HG03439 (cell line): ENCODE data around the gene WDR4.
"Not testable (repeated sequence)": the region's sequence is repeated elsewhere in the genome, so short reads cannot be mapped to it uniquely, and the experiment has no call there.

Experiments
- ATAC-seq: cut with Tn5 transposase; IDR thresholded peaks from one replicate; pipeline ENCODE4 v1.9.1; 2021; ENCODE audit warnings: mild to moderate bottlenecking, moderate library complexity; ENCODE audit not compliant: unreplicated experiment

The WDR4 gene

GRCh38 chr21:42840411-42841155, 38.8 kb downstream of the WDR4 start:
- ATAC-seq, result no peak

DNA sequence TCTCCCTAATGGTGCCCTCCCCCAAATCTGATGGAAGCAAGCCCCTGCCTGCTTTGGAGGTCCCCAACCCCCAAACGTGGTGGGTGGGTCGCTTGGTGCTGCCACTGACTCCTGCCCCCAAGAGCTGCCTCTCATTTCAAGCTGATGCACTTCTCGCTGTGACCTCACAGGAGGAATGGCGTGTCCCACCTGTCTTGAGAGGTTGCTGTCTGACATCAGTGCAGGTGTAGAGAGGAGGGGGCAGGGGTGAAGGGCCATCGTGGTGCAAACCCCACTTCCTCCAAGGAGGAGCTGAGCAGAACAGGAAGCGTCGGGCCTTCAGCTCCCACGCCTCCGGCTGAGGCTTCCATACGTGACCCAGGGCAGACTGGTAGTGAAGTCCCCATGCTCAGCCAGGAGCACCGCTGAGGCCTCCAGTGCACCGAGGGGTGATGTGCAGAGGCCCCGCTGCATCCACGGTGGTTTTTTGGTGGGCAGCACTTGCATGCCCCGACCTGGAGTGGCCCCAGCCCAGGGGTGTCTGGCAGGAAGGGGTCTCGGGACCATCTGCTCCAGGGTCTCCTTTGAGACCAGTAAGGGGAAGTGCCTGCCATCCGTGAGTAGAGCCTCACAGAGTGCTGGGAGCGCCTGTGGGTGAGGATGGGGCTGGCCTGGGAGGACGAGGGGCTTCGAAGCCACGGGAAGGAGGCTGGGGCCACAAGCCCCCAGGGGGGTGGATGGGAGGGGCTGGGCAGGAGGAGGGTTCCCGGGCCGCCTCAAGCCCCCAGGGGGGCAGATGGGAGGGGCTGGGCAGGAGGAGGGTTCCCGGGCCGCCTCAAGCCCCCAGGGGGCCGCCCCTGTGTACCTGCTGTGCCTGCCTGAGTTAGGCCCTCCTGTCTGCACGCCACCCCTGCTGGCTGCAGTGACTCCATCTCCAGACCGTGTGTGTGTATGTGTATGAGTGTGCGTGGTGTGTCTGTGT, 39.8 kb downstream of the WDR4 start:
- ATAC-seq, result no peak

DNA sequence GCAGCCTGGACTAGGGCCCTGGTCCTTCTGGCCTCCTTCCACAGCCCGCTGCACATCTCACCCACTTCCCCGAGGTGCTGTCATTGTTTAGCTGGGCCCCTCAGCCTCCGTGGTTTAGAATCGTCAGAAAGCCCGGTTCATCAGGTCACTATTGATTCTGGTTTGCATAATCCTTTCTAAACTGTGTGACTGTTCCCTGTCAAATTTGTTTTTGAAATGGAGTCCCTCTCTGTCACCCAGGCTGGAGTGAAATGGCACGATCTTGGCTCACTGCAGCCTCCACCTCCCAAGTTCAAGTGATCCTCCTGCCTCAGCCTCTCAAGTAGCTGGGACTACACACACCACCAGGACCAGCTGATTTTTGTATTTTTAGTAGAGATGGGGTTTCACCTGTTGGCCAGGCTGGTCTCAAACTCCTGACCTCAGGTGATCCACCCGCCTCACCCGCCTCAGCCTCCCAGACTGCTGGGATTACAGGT, 41.1 kb downstream of the WDR4 start:
- ATAC-seq, result not testable (repeated sequence)

DNA sequence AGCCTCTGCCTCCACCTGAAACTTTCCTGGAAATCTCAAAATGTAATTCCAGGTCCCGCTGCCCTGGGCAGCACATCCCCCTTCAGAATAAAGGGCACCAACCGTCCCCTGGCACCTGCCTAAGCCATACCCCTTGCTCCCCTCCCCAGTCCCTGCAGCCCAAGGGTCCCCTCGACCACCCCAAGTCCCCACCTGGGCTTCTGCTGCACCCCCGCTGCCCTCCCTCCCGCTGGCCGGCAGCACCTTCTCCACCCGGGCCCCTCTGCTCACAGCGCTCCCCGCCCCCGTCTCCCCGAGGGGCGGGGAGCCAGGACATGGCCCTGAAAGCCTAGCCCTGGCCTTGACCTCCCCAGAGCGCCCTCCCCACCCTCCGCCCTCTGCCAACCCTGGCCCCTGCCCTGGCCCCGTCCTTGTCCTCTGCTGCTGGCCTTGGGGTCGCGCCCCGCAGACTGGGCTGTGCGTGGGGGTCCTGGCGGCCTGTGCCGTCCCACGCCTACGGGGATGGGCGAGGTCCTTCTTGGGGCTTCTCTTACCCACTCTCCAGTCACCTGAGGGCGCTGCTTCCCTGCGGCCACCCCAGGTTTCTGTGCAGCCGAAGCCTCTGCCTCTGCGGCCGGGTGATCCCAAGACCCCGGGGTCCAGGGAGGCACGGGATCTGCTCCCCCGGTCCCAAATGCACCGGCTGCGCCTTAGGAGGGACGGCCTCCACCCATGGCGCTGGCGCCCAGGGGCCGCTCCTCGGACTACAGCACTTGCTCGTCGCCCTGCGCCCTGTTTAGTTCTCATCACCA, 41.7 kb downstream of the WDR4 start:
- no peak for ATAC-seq

DNA sequence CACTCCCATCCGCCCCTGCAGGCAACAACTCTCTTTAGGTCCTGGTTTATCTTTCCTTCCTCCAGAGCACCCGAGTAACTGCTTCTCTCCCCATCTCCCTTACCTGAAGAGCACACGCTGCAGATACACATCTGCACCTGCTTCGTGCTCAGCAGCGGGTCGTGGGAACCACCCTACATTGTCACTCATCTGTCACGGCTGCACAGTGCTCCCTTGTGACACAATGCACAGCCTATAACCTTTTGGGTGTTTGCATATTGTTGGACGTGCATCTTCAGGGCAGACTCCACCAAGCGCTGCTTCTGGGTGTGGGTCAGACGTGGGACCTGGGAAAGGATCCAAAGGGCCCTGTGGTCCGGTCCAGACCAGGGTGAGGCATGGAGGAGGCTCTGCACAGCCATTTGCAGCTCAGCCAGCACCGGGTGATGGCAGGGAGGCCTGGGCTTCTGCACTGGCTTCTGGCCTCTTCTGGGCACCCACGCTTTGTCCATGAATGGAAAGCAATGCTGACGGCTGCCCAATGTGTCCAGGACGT, 42.5 kb downstream of the WDR4 start:
- ATAC-seq, result no peak

DNA sequence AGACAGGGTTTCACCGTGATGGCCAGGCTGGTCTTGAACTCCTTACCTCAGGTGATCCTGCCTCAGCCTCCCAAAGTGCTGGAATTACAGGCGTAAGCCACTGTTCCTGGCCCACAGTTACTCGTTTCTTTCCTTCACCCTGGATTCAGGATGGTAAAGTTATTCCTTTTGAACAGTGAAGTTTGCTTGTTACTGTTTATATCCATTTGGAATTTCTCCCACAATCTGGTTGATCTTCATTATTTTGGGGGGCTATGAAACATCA, 43.0 kb downstream of the WDR4 start:
- no peak for ATAC-seq

DNA sequence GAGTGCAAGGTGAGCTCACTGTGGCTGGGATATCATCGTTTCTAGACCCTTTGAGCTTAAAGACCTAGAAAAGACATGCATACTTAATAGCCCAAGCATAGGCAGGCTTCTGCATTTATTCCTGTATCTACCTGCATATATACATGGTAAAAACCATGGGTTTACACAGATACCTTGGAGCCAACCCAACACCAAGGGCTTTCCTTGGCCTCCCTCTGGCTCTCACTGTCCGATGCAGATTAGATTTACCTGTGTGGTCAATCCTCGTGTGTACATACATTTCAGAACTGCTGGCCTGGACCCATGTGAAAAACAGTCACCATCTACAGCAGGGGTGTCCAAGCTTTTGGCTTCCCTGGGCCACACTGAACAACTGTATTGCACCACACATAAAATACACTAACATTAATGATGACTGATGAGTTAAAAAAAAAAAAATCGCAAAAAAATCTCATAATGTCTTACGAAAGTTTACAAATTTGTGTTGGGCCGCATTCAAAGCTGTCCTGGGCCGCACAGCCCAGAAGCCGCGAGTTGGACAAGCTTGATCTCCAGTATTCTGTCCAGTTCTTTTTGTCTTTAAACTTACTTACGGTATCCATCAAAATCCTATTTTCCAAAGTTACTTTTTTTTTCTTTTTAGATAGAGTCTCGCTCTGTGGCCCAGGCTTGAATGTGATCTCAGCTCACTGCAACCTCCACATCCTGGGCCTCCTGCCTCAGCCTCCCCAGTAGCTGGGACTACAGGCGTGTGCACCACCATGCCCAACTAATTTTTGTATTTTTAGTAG, 43.5 kb downstream of the WDR4 start:
- no peak for ATAC-seq

DNA sequence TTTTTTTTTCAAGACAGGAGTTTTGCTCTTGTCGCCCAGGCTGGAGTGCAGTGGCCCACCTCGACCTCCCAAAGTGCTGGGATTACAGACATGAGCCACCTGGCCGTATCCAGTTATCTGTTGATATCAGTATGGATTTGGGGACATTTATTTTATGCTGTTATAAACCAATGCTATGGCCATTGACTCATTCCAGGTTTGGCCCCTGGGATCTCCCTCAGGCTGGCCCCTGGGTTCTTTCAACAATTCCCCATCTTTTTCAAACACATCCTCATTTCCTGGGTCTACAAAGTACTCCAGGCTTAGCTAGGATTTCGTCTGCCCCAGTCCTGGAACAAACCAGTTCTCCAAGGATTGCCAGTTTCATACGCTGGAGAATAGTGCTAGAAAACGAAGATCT, 44.1 kb downstream of the WDR4 start:
- ATAC-seq, result no peak

DNA sequence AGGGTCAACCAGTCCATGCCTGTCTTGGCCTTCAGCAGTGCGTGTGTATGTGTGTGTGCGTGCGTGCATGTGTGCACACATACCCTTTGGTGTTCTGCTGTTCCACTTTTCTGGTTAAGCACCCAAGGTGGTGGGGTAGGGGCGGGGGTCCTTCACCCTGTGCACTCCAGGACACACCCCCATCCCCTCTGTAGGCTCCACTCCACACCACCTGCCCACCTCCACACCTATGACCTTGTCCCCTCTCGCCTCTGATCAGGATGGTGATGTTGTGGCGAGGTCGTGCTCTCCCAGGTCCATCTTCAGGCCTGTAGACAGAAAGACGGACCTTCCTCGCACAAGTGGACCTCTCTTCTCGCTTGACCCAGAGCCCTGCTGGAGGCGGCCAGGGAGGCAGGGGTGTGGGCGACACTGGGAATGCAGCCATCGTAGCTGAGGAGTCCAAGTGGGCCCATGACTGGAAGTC, 44.6 kb downstream of the WDR4 start:
- no peak for ATAC-seq

DNA sequence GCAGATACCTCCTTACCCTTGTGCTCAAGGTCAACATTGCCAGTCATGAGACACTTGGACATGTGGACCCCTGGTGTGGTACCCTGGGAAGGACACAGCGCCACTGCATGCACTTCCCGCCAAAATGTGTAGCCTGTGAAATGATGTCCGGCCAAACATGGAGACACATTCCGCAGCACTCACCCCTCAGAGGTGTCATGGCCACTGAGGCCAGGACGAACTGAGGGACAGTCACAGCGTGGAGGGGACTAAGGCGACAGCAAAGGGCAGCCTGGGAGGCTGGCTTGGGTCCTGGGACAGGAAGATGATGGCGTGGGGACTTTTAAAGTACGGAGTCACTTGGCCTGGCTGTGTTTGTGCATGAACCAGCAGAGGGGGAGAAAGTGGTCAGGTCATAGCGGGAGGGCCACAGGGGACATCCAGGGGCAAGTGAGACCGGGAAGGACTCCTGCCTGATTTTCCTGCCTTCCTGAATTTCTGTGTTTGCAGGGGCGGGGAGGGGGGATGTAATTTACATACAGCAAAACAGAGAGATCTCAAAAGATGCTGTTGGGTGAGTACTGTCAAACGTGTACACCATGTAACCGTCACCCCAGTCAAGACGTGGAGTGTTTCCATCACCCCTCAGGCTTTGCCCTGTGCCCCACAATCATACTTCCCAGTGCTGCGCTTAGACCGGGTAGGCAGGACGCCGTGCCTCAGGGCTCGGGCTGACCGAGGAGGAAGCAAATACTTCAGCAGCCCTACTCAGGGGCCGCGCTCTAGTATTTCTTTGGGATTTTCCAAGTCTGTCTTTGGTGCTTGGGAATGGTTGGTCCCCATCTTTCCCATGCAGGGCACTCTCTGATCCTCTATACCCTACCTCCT, 45.2 kb downstream of the WDR4 start:
- no peak for ATAC-seq

DNA sequence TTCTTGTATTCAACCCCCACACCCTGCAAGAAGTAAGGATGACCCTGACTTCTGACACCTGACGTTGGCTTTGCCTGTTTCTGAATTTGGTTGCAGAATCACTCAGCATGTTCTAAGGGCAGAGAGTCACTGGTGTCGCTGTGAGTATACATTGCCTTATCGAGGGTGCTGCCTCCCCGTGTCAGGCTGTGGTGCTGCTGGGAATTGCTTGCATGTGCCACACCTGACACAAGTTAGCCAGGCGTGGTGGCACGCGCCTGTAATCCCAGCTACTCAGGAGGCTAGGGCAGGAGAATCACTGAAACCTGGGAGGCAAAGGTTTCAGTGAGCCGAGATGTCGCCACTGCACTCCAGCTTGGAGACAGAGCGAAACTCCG, 45.9 kb downstream of the WDR4 start:
- ATAC-seq, result no peak

DNA sequence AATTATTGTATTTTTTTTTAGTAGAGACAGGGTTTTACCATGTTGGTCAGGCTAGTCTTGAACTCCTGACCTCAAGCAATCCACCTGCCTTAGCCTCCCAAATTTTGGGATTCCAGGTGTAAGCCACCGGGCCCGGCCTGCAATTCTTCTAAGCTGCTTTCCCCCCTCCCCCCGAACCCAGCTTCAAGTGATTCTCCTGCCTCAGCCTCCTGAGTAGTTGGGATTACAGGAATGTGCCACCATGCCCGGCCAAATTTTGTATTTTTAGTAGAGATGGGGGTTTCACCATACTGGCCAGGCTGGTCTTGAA, 47.1 kb downstream of the WDR4 start:
- not testable (repeated sequence) for ATAC-seq

- no peak for ATAC-seq
Observed at GRCh38 chr21:42830456-42831455, 48.6 kb downstream of the WDR4 start.

DNA sequence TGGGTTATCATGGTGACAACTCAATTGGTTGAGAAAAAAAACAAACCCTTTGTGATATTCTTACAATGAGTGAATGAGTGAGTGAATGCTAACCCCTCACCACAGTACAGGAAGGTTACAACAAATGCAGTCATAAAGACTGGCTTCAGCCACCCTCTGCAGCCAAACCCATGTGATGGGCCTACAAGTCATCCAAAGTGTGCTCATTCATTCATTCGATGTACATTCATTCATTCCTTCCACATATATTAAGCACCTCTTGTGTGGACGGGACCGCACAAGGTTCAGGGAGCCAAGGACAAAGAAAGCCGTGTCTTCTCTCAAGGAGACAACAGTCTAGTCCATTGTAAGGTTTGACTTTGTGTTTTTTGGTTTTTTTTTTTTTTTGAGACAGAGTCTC, 49.4 kb downstream of the WDR4 start:
- ATAC-seq, result no peak

DNA sequence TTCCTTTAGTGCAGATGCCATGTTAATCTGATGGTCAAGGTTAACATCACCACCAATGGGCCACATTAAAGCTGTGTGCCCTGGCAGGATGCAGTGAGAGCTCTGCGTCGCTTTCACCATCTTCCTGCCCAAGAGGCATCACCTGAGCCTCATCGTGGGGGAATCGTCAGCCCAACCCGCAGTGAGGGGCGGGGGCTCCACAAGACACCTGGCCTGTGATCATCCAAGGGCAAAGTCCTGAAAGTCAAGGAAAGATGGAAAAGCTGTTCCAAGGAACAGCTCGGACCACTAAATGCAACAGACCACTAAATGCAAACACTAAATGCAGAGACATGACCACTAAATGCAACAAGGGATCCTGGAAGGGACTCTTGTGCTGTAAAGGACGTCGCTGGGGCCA, 49.9 kb downstream of the WDR4 start:
- ATAC-seq, result no peak

DNA sequence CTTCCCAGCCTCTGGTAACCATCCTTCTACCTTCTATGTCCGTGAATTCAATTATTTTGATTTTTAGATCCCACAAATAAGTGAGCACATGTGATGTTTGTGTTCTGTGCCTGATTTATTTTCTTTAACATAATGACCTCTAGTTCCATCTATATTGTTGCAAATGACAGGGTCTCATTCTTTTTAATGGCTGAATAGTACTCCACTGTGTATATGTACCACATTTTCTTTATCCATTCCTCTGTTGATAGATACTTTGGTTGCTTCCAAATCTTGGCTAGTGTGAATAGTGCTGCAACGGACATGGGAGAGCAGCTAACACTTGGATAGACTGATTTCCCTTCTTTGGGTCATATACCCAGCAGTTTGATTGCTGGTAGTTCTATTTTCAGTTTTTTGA, 51.8 kb downstream of the WDR4 start:
- ATAC-seq, result no peak

DNA sequence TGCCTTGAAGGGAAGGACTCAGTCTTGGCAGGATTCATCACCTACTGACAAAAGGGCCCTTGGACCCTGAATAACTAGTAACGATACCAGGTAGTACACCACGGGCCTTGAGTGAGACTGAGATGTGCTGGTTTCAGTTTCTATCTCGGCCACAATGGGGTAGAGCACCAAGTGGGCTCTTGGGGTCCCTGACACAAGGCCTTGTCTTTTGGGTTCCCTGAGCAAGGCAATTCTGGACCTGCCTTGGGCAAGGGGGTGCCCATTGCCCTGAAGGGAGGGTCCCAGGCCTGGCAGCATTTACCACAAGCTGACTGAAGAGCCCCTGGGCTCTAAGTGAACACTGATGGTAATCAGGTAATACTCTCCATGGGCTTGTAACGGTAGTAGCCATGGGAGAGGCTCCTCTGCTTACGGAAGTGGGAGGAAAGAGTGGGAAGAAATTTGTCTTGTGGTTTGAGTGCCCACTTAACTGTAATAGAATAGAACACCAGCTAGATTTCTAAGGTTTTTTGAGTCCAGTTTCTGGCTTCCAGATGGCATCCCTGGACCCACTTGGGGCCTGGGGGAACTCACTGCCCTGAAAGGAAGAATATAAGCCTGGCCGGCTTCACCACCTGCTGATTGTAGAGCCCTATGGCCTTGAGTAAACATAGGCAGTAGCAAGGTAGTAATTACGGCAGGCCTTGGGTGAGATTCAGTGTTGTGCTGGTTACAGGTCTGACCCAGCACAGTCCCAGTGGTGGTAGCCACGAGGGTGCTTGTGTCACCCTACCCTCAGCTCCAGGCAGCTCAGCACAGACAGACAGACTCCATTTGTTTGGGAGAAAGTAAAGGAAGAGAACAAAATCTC, 58.5 kb downstream of the WDR4 start:
- ATAC-seq, result no peak
